H4 (cell line): ENCODE results near the gene PTPN14. TPM values are rescaled to one million over a fixed set of nuclear protein-coding genes. Genes with fewer than 3 reads are reported as not detected.
"Not testable (repeated sequence)": the region's sequence is repeated elsewhere in the genome, so short reads cannot be mapped to it uniquely, and the experiment has no call there.

Experiments
- DNase-seq: peaks from one replicate; pipeline ENCODE4 v3.0.0-alpha.2; 2015; ENCODE audit warnings: low spot score
- total RNA-seq: library from RNA; depleted of rRNA; stranded (reverse); fragments of >200 nt; shearing (Covaris generic); gene quantifications from 2 replicates; pipeline ENCODE4 v1.2.3, GENCODE V29; 2014

Gene PTPN14
- total RNA-seq, 1 experiment from 2014 or later: 7.5 TPM

GRCh38 chr1:214400131-214400530 lies 151.3 kb downstream of the PTPN14 start:
- no peak for DNase-seq

- DNase-seq: no peak
These were observed 152.9 kb downstream of the PTPN14 start for GRCh38 chr1:214398490-214398889.

GRCh38 chr1:214397497-214397896 lies 153.9 kb downstream of the PTPN14 start:
- no peak for DNase-seq

- no peak for DNase-seq
These were observed 155.1 kb downstream of the PTPN14 start for GRCh38 chr1:214396330-214396729.

- DNase-seq: not testable (repeated sequence)
These were observed 156.8 kb downstream of the PTPN14 start for GRCh38 chr1:214394569-214394968.

- DNase-seq: no peak
These were observed 158.3 kb downstream of the PTPN14 start for GRCh38 chr1:214393086-214393485.

- no peak for DNase-seq
These were observed 159.3 kb downstream of the PTPN14 start for GRCh38 chr1:214391873-214392645.

GRCh38 chr1:214389734-214390133 lies 161.7 kb downstream of the PTPN14 start:
- no peak for DNase-seq

- DNase-seq: peak; percentile 71
These were observed 164.7 kb downstream of the PTPN14 start for GRCh38 chr1:214386747-214387146.

- DNase-seq: no peak
These were observed 165.1 kb downstream of the PTPN14 start for GRCh38 chr1:214386333-214386732.

- no peak for DNase-seq
These were observed 166.0 kb downstream of the PTPN14 start for GRCh38 chr1:214385428-214385827.

GRCh38 chr1:214384373-214385079 lies 166.9 kb downstream of the PTPN14 start:
- no peak for DNase-seq

- no peak for DNase-seq
These were observed 167.7 kb downstream of the PTPN14 start for GRCh38 chr1:214383381-214384372.

GRCh38 chr1:214380986-214381695 lies 170.3 kb downstream of the PTPN14 start:
- no peak for DNase-seq

- no peak for DNase-seq
These were observed 171.0 kb downstream of the PTPN14 start for GRCh38 chr1:214380396-214380795.

- no peak for DNase-seq
These were observed 172.0 kb downstream of the PTPN14 start for GRCh38 chr1:214379236-214379970.

- peak; percentile 14 for DNase-seq
These were observed 172.9 kb downstream of the PTPN14 start for GRCh38 chr1:214378492-214378891.

GRCh38 chr1:214377886-214378285 lies 173.5 kb downstream of the PTPN14 start:
- peak; percentile 85 for DNase-seq

GRCh38 chr1:214377485-214377884 lies 173.9 kb downstream of the PTPN14 start:
- peak; percentile 23 for DNase-seq

GRCh38 chr1:214372092-214372491 lies 179.3 kb downstream of the PTPN14 start:
- DNase-seq: no peak

GRCh38 chr1:214370615-214371014 lies 180.8 kb downstream of the PTPN14 start:
- DNase-seq: no peak
